ENCODE results near the gene ZNF45. TPM values are rescaled to one million over a fixed set of nuclear protein-coding genes. Genes with fewer than 3 reads are reported as not detected.
"Not testable (repeated sequence)": the region's sequence is repeated elsewhere in the genome, so short reads cannot be mapped to it uniquely, and the experiment has no call there.

ZNF45 gene
- total RNA-seq, 1 donor from 2014 or later, result 15.5 TPM

DNA sequence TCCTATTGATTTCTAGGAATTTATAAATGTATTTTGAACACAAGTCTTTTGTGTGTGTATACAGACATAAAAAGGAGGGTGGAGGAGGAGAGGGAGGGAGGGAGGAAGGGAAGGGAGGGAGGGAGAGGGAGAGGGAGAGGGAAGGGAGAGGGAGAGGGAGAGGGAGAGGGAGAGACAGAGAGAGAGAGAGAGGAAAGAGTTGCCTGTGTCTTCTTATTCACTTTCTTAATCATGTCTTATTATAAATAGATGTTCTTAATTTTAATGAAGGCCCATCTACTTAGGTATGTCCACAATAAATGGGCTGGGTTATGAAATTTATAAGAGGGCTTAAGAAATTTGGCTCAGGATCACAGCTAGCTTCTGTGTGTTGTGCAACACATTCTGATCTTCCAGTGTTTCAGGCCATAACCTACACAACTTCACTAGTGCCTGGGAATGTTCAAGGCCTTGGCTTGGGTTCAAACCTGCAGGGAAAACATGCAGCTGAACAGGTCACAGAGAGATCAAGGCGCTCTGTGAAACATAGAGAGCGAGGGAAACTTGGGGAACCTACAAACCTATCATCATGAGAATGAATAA is 39.3 kb downstream of the ZNF45 start:
- no peak for DNase-seq (ENCODE audit: low spot score)
- peaks cover 60% of the 10 kb centered on the region for H3K9me3 Mint-ChIP-seq (ENCODE audit: low read depth)
- H3K4me1 Mint-ChIP-seq (ENCODE audit: low read depth), result peaks cover 9% of the 10 kb centered on the region
- H3K36me3 Mint-ChIP-seq (ENCODE audit: low read depth), result peaks cover 38% of the 10 kb centered on the region
- no peak overlapping the region for H3K4me3 Mint-ChIP-seq (ENCODE audit: unreplicated experiment)
- TF ChIP-seq, protein P1, sequence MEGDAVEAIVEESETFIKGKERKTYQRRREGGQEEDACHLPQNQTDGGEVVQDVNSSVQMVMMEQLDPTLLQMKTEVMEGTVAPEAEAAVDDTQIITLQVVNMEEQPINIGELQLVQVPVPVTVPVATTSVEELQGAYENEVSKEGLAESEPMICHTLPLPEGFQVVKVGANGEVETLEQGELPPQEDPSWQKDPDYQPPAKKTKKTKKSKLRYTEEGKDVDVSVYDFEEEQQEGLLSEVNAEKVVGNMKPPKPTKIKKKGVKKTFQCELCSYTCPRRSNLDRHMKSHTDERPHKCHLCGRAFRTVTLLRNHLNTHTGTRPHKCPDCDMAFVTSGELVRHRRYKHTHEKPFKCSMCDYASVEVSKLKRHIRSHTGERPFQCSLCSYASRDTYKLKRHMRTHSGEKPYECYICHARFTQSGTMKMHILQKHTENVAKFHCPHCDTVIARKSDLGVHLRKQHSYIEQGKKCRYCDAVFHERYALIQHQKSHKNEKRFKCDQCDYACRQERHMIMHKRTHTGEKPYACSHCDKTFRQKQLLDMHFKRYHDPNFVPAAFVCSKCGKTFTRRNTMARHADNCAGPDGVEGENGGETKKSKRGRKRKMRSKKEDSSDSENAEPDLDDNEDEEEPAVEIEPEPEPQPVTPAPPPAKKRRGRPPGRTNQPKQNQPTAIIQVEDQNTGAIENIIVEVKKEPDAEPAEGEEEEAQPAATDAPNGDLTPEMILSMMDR (IDR thresholded peaks at IDR 0.05), result no peak
- H3K27me3 Mint-ChIP-seq (ENCODE audit: low read depth), result no peaks in the 10 kb centered on the region
- H3K27ac Mint-ChIP-seq (ENCODE audit: unreplicated experiment), result no peak overlapping the region

DNA sequence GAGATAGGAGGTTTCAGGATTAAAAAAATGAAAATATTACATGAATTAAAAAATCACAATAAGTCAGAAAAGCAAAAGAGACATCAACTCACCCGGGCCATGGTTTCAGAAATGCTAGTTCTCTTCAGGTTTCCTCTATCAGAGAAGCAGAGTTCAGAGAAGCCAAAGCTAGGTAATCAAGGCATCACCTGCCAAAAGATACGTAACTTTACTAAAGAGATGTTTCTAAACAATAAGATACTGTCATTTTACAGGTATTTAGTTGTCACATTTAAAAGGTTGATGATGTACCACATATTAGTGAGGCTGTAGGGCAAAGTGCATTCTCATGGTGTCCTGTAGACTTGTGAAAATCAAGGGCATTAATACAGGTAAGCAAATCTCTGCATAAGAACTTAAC is 51.2 kb downstream of the ZNF45 start, which contains the start of gene ZNF404:
ZNF404 (minus strand) TSS at position 101 of the 400 bp plus-strand sequence.
- H3K27me3 Mint-ChIP-seq (ENCODE audit: low read depth), result no peaks in the 10 kb centered on the region
- no peak for DNase-seq (ENCODE audit: low spot score)
- TF ChIP-seq, protein P1 (IDR thresholded peaks at IDR 0.05), result no peak
- peaks cover 72% of the 10 kb centered on the region for H3K9me3 Mint-ChIP-seq (ENCODE audit: low read depth)
- no peak within 1 kb of the TSS for H3K4me3 Mint-ChIP-seq (ENCODE audit: unreplicated experiment)
- H3K27ac Mint-ChIP-seq (ENCODE audit: unreplicated experiment), result no peak within 1 kb of the TSS
- peaks cover 53% of the 10 kb centered on the region for H3K36me3 Mint-ChIP-seq (ENCODE audit: low read depth)
- no peaks in the 10 kb centered on the region for H3K4me1 Mint-ChIP-seq (ENCODE audit: low read depth)

DNA sequence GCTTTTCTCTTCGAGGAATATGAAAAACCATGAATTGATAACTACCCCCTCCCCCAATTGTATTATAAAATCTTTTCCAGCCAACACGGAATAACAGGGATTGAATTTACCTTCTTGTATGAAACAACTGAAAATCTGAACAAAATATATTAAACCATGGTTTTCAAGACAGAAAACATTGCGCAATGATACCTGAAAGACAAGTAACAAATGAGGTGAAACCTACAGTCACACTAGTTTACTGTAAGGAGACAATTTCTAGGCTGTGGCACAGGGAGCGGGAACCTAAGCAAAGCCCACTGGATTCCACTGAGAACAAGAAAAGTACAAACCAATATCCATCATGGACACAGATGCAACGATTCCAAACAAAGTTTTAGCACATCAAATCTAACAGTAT is 54.6 kb downstream of the ZNF45 start:
- Mint-ChIP-seq H3K27ac (ENCODE audit: unreplicated experiment) (no peak overlapping the region), H3K9me3 (ENCODE audit: low read depth) (peaks cover 68% of the 10 kb centered on the region), H3K4me1 (ENCODE audit: low read depth) (no peaks in the 10 kb centered on the region), H3K36me3 (ENCODE audit: low read depth) (peaks cover 65% of the 10 kb centered on the region), H3K27me3 (ENCODE audit: low read depth) (no peaks in the 10 kb centered on the region), H3K4me3 (ENCODE audit: unreplicated experiment) (no peak overlapping the region)
- TF ChIP-seq, protein P1 (IDR thresholded peaks at IDR 0.05), result no peak
- DNase-seq (ENCODE audit: low spot score), result no peak

DNA sequence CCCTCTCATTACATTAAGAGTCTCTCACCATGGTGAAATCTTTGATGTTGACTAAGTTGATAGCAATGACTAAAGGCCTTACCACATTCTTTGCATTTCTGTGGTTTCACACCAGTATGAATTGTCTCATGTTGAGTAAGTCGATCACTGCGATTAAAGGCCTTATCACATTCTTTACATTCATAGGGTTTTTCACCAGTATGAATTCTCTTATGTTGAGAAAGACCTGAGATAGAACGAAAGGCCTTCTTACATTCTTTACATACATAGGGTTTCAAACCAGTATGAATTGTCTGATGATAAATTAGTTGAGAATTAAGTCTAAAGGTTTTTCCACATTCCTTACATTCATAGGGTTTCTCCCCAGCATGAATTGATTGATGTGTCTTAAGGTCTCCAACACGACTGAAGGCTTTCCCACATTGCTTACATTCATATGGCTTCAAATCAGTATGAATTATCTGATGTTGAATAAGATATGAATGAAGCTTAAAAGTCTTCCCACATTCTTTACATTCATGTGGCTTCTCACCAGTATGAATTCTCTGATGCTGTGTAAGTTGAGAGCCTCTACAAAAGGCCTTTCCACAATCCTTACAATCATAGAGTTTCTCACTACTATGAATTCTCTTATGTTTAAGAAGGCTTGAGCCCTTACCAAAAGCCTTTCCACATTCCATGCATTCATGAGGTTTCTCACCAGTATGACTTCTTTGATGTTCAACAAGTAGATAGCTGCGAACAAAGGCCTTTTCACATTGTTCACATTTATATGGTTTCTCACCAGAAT is 62.3 kb downstream of the ZNF45 start:
- DNase-seq (ENCODE audit: low spot score), result no peak

DNA sequence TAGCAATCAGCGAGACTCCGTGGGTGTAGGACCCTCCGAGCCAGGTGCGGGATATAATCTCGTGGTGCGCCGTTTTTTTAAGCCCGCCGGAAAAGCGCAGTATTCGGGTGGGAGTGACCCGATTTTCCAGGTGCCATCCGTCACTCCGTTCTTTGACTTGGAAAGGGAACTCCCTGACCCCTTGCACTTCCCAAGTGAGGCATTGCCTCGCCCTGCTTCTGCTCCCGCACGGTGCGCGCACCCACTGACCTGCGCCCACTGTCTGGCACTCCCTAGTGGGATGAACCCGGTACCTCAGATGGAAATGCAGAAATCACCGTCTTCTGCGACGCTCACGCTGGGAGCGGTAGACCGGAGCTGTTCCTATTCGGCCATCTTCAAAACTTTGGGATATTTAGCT is 68.2 kb downstream of the ZNF45 start:
- H3K36me3 Mint-ChIP-seq (ENCODE audit: low read depth), result peaks cover 29% of the 10 kb centered on the region
- not testable (repeated sequence) for H3K4me1 Mint-ChIP-seq (ENCODE audit: low read depth); H3K4me3 Mint-ChIP-seq (ENCODE audit: unreplicated experiment); H3K27me3 Mint-ChIP-seq (ENCODE audit: low read depth); DNase-seq (ENCODE audit: low spot score); H3K27ac Mint-ChIP-seq (ENCODE audit: unreplicated experiment)
- H3K9me3 Mint-ChIP-seq (ENCODE audit: low read depth), result peaks cover 40% of the 10 kb centered on the region

More for the DNA sequence above, 62.3 kb downstream of the ZNF45 start:
- Mint-ChIP-seq H3K4me1 (ENCODE audit: low read depth) (no peaks in the 10 kb centered on the region), H3K4me3 (ENCODE audit: unreplicated experiment) (no peak overlapping the region), H3K36me3 (ENCODE audit: low read depth) (peaks cover 57% of the 10 kb centered on the region), H3K9me3 (ENCODE audit: low read depth) (peaks cover 63% of the 10 kb centered on the region), H3K27me3 (ENCODE audit: low read depth) (no peaks in the 10 kb centered on the region), H3K27ac (ENCODE audit: unreplicated experiment) (no peak overlapping the region)
- TF ChIP-seq, protein P1 (IDR thresholded peaks at IDR 0.05), result no peak

Other genes with a start within 250 kb of the ZNF45 start
- not detected in 3 replicates for gene IRGC, start 219.2 kb downstream of the ZNF45 start, total RNA-seq
- gene SMG9, start 180.3 kb downstream of the ZNF45 start, total RNA-seq, result 46.9 to 55.4 TPM (median 47.2 TPM) in 3 replicates
- gene KCNN4, start 154.3 kb downstream of the ZNF45 start, total RNA-seq, result 2.3 to 3.3 TPM (median 2.9 TPM) in 3 replicates
- not detected in 3 replicates for gene LYPD5, start 132.8 kb downstream of the ZNF45 start, total RNA-seq
- 7.6 to 12.8 TPM (median 8.4 TPM) in 3 replicates for gene ZNF283, start 108.0 kb downstream of the ZNF45 start, total RNA-seq
- gene ZNF404, start 51.3 kb downstream of the ZNF45 start, total RNA-seq, result 5.1 to 9.4 TPM (median 6.1 TPM) in 3 replicates
- gene ZNF221, start 15.9 kb upstream of the ZNF45 start, total RNA-seq, result 7.9 to 9.2 TPM (median 8.7 TPM) in 3 replicates
- gene ZNF155, start 48.9 kb upstream of the ZNF45 start, total RNA-seq, result 6.6 to 9.9 TPM (median 9.3 TPM) in 3 replicates
- 2.2 to 3.9 TPM (median 3.3 TPM) in 3 replicates for gene ZNF230, start 67.7 kb upstream of the ZNF45 start, total RNA-seq
- gene ZNF222, start 90.1 kb upstream of the ZNF45 start, total RNA-seq, result 5.8 to 8.5 TPM (median 6.3 TPM) in 3 replicates
- 2.5 to 6.5 TPM (median 5.2 TPM) in 3 replicates for gene ZNF223, start 116.8 kb upstream of the ZNF45 start, total RNA-seq
- gene ZNF284, start 136.9 kb upstream of the ZNF45 start, total RNA-seq, result 3.2 to 4.3 TPM (median 4.1 TPM) in 3 replicates
- gene ZNF224, start 159.1 kb upstream of the ZNF45 start, total RNA-seq, result 18.1 to 22.7 TPM (median 20.2 TPM) in 3 replicates
- 5.2 to 8.1 TPM (median 5.5 TPM) in 3 replicates for gene ZNF225, start 178.1 kb upstream of the ZNF45 start, total RNA-seq
- gene ZNF234, start 206.3 kb upstream of the ZNF45 start, total RNA-seq, result 14.0 to 19.5 TPM (median 14.4 TPM) in 3 replicates
- gene ZNF226, start 229.8 kb upstream of the ZNF45 start, total RNA-seq, result 20.5 to 34.2 TPM (median 25.0 TPM) in 3 replicates

All from chondrocyte (in vitro differentiated cells).